AG10803 (cell line): ENCODE measurements around the gene NYNRIN.
"Not testable (repeated sequence)": the region's sequence is repeated elsewhere in the genome, so short reads cannot be mapped to it uniquely, and the experiment has no call there.

Source experiments
- DNase-seq: peaks from one replicate; pipeline ENCODE4 v3.0.0; 2010; ENCODE audit warnings: low read depth
- H3K4me3 ChIP-seq: 2 replicates; pipeline ENCODE4 v1.5.1; 2011; ENCODE audit warnings: mild to moderate bottlenecking, low read length, control low read depth
- TF ChIP-seq, protein P1 (sequence below): conservative IDR thresholded peaks from 2 replicates; pipeline ENCODE4 v1.5.1; 2011; ENCODE audit warnings: mild to moderate bottlenecking, low read length, control low read depth, inconsistent platforms

The NYNRIN gene

GRCh38 chr14:24439830-24440605, 41.2 kb downstream of the NYNRIN start:
- TF ChIP-seq, protein P1, sequence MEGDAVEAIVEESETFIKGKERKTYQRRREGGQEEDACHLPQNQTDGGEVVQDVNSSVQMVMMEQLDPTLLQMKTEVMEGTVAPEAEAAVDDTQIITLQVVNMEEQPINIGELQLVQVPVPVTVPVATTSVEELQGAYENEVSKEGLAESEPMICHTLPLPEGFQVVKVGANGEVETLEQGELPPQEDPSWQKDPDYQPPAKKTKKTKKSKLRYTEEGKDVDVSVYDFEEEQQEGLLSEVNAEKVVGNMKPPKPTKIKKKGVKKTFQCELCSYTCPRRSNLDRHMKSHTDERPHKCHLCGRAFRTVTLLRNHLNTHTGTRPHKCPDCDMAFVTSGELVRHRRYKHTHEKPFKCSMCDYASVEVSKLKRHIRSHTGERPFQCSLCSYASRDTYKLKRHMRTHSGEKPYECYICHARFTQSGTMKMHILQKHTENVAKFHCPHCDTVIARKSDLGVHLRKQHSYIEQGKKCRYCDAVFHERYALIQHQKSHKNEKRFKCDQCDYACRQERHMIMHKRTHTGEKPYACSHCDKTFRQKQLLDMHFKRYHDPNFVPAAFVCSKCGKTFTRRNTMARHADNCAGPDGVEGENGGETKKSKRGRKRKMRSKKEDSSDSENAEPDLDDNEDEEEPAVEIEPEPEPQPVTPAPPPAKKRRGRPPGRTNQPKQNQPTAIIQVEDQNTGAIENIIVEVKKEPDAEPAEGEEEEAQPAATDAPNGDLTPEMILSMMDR, result no peak
- no peak overlapping the region for H3K4me3 ChIP-seq
- DNase-seq, result no peak

GRCh38 chr14:24440606-24441399, 42.0 kb downstream of the NYNRIN start:
- peak overlapping the region; percentile 96; the same call in 1 of the 2 replicates for H3K4me3 ChIP-seq
- TF ChIP-seq, protein P1, result no peak
- no peak for DNase-seq

DNA sequence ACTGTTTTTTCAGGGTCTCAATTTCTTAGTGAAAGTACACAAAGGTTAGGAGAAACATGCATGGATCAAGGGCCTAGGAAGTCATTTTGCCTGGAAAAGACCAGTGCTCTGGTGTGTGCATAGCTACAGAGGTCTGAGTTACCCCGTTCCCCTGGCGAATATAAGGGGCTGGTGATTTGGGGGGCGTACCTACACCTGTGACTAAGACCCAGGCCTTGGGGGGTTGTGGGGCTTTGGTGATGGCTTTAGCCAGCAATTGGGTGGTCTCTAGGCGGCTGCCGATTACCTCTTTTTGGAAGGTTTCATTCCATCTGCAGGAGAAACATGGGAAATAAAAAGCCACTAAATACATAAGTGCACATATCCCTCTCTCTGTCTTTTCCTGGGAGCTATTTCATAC, 42.7 kb downstream of the NYNRIN start:
- TF ChIP-seq, protein P1, result no peak
- peak overlapping the region; percentile 96 for H3K4me3 ChIP-seq
- no peak for DNase-seq

DNA sequence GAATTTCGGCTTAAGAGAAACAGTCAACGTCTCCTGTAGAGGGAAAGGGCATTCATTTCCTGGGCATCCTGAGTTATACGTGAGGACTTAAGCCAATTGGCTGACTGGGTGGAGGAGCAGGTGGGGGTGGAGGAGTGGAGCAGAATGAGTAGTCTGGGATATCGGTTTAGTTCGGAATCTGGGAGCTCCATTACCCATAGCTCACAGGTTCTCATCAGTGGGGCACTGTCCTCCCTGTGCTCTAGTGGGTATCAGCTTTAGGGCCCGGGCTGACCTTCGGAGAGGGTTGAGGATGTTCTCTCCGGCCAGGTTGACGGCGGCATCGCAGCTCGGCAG, 43.1 kb downstream of the NYNRIN start:
- TF ChIP-seq, protein P1, result no peak
- H3K4me3 ChIP-seq, result peak overlapping the region; percentile 96
- no peak for DNase-seq

DNA sequence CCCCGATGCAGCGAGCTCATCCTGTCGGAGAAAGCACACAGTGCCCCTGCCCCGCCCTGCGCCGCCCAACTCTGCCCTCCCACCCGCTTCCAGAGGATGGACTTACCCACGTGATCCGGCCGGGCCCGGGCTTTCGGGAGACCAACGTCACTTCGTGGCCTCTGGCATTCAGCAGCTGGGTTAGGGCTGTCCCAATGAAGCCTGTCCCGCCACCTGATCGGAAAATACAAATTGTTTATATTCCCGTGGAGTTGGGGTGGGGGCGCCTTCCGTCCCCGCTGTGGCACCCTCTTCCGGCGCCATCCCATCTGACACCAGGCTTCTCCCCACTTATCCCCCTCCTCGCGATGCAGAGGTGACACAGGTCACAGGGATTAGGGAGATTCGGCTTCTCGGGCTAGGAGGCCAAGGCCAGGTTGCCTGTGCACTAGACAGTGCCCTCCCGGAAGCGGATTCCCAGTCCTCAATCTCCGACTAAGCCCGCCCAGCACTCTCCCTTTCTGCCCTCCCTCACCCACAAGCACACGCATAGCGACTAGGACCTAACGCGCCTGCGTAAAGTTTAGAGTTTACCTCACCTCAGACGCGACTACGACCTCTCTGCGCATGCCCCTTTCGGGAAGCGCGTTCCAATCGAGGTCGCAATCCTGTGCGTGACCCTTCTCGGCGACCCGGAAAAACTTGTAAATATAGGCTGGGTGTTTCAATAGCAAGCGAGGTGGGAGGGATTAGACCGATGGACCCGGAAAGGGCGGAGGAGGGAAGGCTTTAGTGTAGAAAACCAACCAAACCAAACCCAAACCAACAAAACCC, 43.6 kb downstream of the NYNRIN start, which contains the start of gene SDR39U1:
Gene SDR39U1, minus strand, starts transcription at position 537 of the 813 bp plus-strand sequence. Its CDS starts 7 bp downstream, at position 530.
- H3K4me3 ChIP-seq, result peak within 1 kb of the TSS; percentile 96
- peak; percentile 99 for DNase-seq
- TF ChIP-seq, protein P1, result no peak

DNA sequence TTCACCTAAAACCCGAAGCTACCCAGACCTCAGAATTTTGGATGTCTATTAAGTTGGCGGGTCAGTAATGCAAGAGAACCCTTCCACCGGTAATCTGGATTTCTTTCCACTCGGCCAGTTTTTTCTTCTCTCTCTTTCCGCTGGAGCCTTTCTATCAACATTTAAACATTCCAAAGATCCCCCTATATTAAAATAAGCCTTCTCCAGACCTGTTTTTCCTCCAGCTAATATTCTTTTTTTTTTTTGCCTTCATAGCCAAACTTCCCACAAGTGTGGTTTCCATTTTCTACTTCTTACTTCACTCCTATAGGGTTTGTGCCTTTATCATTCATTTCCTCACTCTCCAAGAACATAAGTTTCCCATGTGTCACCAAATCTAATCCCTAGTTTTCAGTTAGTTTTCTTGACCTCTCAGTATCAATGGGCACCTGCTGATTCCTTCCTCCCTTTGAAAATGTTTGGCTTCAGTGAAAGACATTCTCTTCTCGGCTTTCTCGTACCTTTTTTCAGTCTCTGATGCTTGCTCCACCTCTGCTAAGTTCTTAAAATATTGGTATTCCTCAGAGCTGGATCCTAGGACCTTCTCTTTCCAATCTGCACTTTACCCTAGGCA, 44.4 kb downstream of the NYNRIN start:
- TF ChIP-seq, protein P1, result no peak
- no peak for DNase-seq
- peak overlapping the region; percentile 96 for H3K4me3 ChIP-seq

DNA sequence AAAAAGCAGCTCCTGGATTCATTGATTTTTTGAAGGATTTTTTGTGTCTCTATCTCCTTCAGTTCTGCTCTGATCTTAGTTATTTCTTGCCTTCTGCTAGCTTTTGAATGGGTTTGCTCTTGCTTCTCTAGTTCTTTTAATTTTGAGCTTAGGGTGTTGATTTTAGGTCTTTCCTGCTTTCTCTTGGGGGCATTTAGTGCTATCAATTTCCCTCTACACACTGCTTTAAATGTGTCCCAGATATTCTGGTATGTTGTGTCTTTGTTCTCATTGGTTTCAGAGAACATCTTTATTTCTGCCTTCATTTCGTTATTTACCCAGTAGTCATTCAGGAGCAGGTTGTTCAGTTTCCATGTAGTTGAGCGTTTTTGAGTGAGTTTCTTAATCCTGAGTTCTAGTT, 52.0 kb downstream of the NYNRIN start:
- not testable (repeated sequence) for H3K4me3 ChIP-seq, DNase-seq
